Measurements from ENCODE around the gene ACADS. TPM values are rescaled to one million over a fixed set of nuclear protein-coding genes. Genes with fewer than 3 reads are reported as not detected.

Gene ACADS, protein sequence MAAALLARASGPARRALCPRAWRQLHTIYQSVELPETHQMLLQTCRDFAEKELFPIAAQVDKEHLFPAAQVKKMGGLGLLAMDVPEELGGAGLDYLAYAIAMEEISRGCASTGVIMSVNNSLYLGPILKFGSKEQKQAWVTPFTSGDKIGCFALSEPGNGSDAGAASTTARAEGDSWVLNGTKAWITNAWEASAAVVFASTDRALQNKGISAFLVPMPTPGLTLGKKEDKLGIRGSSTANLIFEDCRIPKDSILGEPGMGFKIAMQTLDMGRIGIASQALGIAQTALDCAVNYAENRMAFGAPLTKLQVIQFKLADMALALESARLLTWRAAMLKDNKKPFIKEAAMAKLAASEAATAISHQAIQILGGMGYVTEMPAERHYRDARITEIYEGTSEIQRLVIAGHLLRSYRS
- 17.6 and 27.0 TPM in 2 replicates for total RNA-seq

GRCh38 chr12:120725659-120726509 lies at the start of gene ACADS:
Gene ACADS, plus strand, starts transcription at chr12:120725826. Its CDS starts 60 bp downstream, at chr12:120725886.

DNA sequence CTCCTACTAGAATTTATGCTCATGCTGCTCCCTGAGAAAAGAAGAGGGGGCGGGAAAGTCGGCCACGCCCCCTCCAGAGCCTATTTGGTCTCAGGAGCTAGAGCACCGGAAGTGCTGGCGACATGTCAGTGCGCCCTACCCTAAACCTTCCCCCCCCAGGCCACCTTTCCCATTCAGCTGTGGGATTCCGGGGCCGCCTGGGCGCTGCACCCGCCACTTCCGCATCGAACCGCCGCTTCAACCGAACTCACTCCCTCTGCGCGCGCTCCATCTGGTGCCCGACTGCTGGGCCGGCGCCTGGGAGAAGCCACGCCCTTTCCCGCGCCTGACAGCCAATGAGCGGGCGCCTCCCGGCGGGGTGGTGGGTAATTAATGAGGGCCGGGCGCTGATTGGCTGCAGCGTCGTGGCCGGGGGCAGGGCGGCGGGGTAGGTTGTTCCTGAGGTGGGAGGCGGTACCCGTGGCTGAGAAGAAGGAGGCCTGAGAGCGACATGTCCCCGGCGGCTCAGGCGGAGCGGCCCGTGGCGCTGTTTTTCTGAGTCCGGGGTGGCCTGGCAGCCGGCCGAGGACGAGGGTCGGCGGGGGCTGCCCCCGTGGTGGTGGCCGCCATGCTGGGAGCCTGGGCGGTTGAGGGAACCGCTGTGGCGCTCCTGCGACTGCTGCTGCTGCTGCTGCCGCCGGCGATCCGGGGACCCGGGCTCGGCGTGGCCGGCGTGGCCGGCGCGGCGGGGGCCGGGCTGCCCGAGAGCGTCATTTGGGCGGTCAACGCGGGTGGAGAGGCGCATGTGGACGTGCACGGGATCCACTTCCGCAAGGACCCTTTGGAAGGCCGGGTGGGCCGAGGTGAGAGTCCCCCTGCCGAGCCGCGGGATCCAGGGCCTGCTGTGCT lies 38.7 kb upstream of the ACADS start, which contains the start of gene MLEC:
TSS of gene MLEC (plus strand) at position 460 of the 888 bp plus-strand sequence. CDS start at position 608, 148 bp downstream.

DNA sequence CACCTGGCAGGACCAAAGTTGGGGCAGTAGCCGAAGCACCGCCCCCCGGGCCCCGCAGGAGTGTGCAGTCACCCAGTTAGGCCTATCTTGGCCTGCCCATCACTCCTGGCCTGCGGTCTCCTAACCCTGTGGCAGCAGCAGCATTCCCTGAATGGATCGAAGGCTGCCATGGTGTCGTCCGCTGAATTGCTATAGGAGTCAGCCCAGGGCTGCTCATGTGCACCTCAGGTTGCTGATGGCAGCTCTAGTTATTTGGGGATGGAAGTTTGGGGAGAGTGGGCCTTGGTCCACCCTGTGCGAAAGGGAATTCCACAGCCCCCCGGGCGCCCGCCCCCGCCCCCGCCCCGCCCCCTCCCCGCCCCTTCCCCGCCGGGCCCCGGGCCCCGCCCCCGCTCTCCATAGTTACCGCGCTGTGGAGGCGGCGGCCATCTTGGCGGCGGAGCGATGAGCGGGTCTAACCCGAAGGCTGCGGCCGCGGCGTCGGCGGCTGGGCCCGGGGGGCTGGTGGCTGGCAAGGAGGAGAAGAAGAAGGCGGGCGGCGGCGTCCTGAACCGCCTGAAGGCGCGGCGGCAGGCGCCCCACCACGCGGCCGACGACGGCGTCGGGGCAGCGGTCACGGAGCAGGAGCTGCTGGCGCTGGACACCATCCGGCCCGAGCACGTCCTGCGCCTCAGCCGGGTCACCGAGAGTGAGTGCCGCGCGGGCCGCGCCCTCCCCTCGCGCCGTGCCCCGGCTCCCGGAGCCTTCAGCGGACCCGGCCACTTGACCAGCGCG lies 15.4 kb upstream of the ACADS start, which contains the start of gene UNC119B:
TSS of gene UNC119B (plus strand) at position 428 of the 774 bp plus-strand sequence. CDS start at position 445, 17 bp downstream.

Other genes starting within 250 kb of the ACADS start
- 178 and 248 TPM in 2 replicates for gene DYNLL1, start 229.7 kb upstream of the ACADS start, total RNA-seq
- gene COQ5, start 196.7 kb upstream of the ACADS start, total RNA-seq = 33.1 and 46.1 TPM in 2 replicates
- 173 and 233 TPM in 2 replicates for gene RNF10, start 191.5 kb upstream of the ACADS start, total RNA-seq
- gene POP5, start 144.4 kb upstream of the ACADS start, total RNA-seq = 32.4 and 63.1 TPM in 2 replicates
- gene CABP1, start 85.2 kb upstream of the ACADS start, total RNA-seq = 0.66 and 1.9 TPM in 2 replicates
- gene MLEC, start 38.7 kb upstream of the ACADS start, total RNA-seq = 136 and 137 TPM in 2 replicates
- 27.1 and 41.4 TPM in 2 replicates for gene UNC119B, start 15.4 kb upstream of the ACADS start, total RNA-seq
- gene SPPL3, start 178.5 kb downstream of the ACADS start, total RNA-seq = 6.6 and 12.4 TPM in 2 replicates

Measured in smooth muscle cell of trachea (primary cell).